ENCODE data around the gene PRIM2. TPM values are rescaled to one million over a fixed set of nuclear protein-coding genes. Genes with fewer than 3 reads are reported as not detected.
"Not testable (repeated sequence)": the region's sequence is repeated elsewhere in the genome, so short reads cannot be mapped to it uniquely, and the experiment has no call there.

PRIM2 gene
- total RNA-seq, 2 experiments from 2014 or later: 47.2 to 48.7 TPM

GRCh38 chr6:57551961-57552360, 234.5 kb downstream of the PRIM2 start:
- H3K9me3 Mint-ChIP-seq; POLR2A ChIA-PET; H3K27me3 Mint-ChIP-seq; H3K36me3 Mint-ChIP-seq; DNase-seq; CTCF ChIA-PET; H3K4me3 Mint-ChIP-seq; H3K4me1 Mint-ChIP-seq (ENCODE audit: low read depth); H3K27ac Mint-ChIP-seq; intact Hi-C loops (cut with micrococcal nuclease): not testable (repeated sequence)

GRCh38 chr6:57557855-57558254, 240.4 kb downstream of the PRIM2 start:
- H3K4me1 Mint-ChIP-seq (ENCODE audit: low read depth); intact Hi-C loops (cut with micrococcal nuclease); H3K27ac Mint-ChIP-seq; H3K27me3 Mint-ChIP-seq; CTCF ChIA-PET; H3K9me3 Mint-ChIP-seq; DNase-seq; POLR2A ChIA-PET; H3K36me3 Mint-ChIP-seq; H3K4me3 Mint-ChIP-seq: not testable (repeated sequence)

GRCh38 chr6:57559170-57559569, 241.7 kb downstream of the PRIM2 start:
- H3K36me3 Mint-ChIP-seq; H3K4me1 Mint-ChIP-seq (ENCODE audit: low read depth); H3K9me3 Mint-ChIP-seq; H3K27ac Mint-ChIP-seq; POLR2A ChIA-PET; CTCF ChIA-PET; DNase-seq; H3K27me3 Mint-ChIP-seq; H3K4me3 Mint-ChIP-seq; intact Hi-C loops (cut with micrococcal nuclease): not testable (repeated sequence)

- CTCF ChIA-PET; POLR2A ChIA-PET; intact Hi-C loops (cut with micrococcal nuclease); DNase-seq; H3K4me3 Mint-ChIP-seq; H3K4me1 Mint-ChIP-seq (ENCODE audit: low read depth); H3K36me3 Mint-ChIP-seq; H3K9me3 Mint-ChIP-seq; H3K27ac Mint-ChIP-seq; H3K27me3 Mint-ChIP-seq: not testable (repeated sequence)
These were observed 244.8 kb downstream of the PRIM2 start for GRCh38 chr6:57562233-57562632.

GRCh38 chr6:57572119-57572518, 254.7 kb downstream of the PRIM2 start:
- CTCF ChIA-PET; DNase-seq; H3K4me3 Mint-ChIP-seq; POLR2A ChIA-PET; H3K9me3 Mint-ChIP-seq; H3K27ac Mint-ChIP-seq; intact Hi-C loops (cut with micrococcal nuclease); H3K27me3 Mint-ChIP-seq; H3K4me1 Mint-ChIP-seq (ENCODE audit: low read depth); H3K36me3 Mint-ChIP-seq: not testable (repeated sequence)

- intact Hi-C loops (cut with micrococcal nuclease); H3K36me3 Mint-ChIP-seq: not testable (repeated sequence)
These were observed 255.4 kb downstream of the PRIM2 start for GRCh38 chr6:57572844-57573243.

GRCh38 chr6:57577023-57577422, 259.6 kb downstream of the PRIM2 start:
- H3K9me3 Mint-ChIP-seq; POLR2A ChIA-PET; CTCF ChIA-PET; H3K27me3 Mint-ChIP-seq; H3K4me1 Mint-ChIP-seq (ENCODE audit: low read depth); intact Hi-C loops (cut with micrococcal nuclease); H3K27ac Mint-ChIP-seq; DNase-seq; H3K4me3 Mint-ChIP-seq; H3K36me3 Mint-ChIP-seq: not testable (repeated sequence)

More at GRCh38 chr6:57572844-57573243, 255.4 kb downstream of the PRIM2 start:
- H3K27me3 Mint-ChIP-seq; POLR2A ChIA-PET; H3K27ac Mint-ChIP-seq; H3K9me3 Mint-ChIP-seq; H3K4me3 Mint-ChIP-seq; CTCF ChIA-PET; DNase-seq; H3K4me1 Mint-ChIP-seq (ENCODE audit: low read depth): not testable (repeated sequence)

GRCh38 chr6:57579489-57579888, 262.1 kb downstream of the PRIM2 start:
- DNase-seq, POLR2A ChIA-PET: not testable (repeated sequence)

GRCh38 chr6:57581586-57581985, 264.2 kb downstream of the PRIM2 start:
- intact Hi-C loops (cut with micrococcal nuclease); H3K36me3 Mint-ChIP-seq; H3K27me3 Mint-ChIP-seq; H3K4me1 Mint-ChIP-seq (ENCODE audit: low read depth); H3K9me3 Mint-ChIP-seq; H3K4me3 Mint-ChIP-seq; POLR2A ChIA-PET; CTCF ChIA-PET; DNase-seq; H3K27ac Mint-ChIP-seq: not testable (repeated sequence)

More at GRCh38 chr6:57579489-57579888, 262.1 kb downstream of the PRIM2 start:
- H3K4me3 Mint-ChIP-seq; H3K36me3 Mint-ChIP-seq; H3K27ac Mint-ChIP-seq; intact Hi-C loops (cut with micrococcal nuclease); H3K9me3 Mint-ChIP-seq; CTCF ChIA-PET; H3K27me3 Mint-ChIP-seq; H3K4me1 Mint-ChIP-seq (ENCODE audit: low read depth): not testable (repeated sequence)

- H3K27me3 Mint-ChIP-seq; H3K27ac Mint-ChIP-seq; H3K4me1 Mint-ChIP-seq (ENCODE audit: low read depth); DNase-seq; POLR2A ChIA-PET; CTCF ChIA-PET; H3K4me3 Mint-ChIP-seq; H3K9me3 Mint-ChIP-seq; intact Hi-C loops (cut with micrococcal nuclease): not testable (repeated sequence)
- H3K36me3 Mint-ChIP-seq: peaks cover 15% of the 10 kb centered on the region
These were observed 283.7 kb downstream of the PRIM2 start for GRCh38 chr6:57601105-57601504.

- POLR2A ChIA-PET; H3K27ac Mint-ChIP-seq; H3K4me1 Mint-ChIP-seq (ENCODE audit: low read depth); CTCF ChIA-PET; DNase-seq; H3K4me3 Mint-ChIP-seq; H3K27me3 Mint-ChIP-seq; H3K9me3 Mint-ChIP-seq; intact Hi-C loops (cut with micrococcal nuclease): not testable (repeated sequence)
- peaks cover 33% of the 10 kb centered on the region for H3K36me3 Mint-ChIP-seq
These were observed 287.9 kb downstream of the PRIM2 start for GRCh38 chr6:57605303-57605702.

- peaks cover 31% of the 10 kb centered on the region for H3K36me3 Mint-ChIP-seq
- H3K4me3 Mint-ChIP-seq; intact Hi-C loops (cut with micrococcal nuclease); CTCF ChIA-PET; POLR2A ChIA-PET; H3K27ac Mint-ChIP-seq; H3K27me3 Mint-ChIP-seq; H3K4me1 Mint-ChIP-seq (ENCODE audit: low read depth); DNase-seq; H3K9me3 Mint-ChIP-seq: not testable (repeated sequence)
These were observed 288.9 kb downstream of the PRIM2 start for GRCh38 chr6:57606331-57606730.

- H3K4me1 Mint-ChIP-seq (ENCODE audit: low read depth); intact Hi-C loops (cut with micrococcal nuclease); H3K27me3 Mint-ChIP-seq; H3K9me3 Mint-ChIP-seq; CTCF ChIA-PET; POLR2A ChIA-PET; H3K4me3 Mint-ChIP-seq; H3K27ac Mint-ChIP-seq; DNase-seq: not testable (repeated sequence)
- H3K36me3 Mint-ChIP-seq: peaks cover 20% of the 10 kb centered on the region
These were observed 293.2 kb downstream of the PRIM2 start for GRCh38 chr6:57610612-57611011.

GRCh38 chr6:57618959-57619358, 301.5 kb downstream of the PRIM2 start:
- H3K27ac Mint-ChIP-seq; H3K27me3 Mint-ChIP-seq; intact Hi-C loops (cut with micrococcal nuclease); H3K4me1 Mint-ChIP-seq (ENCODE audit: low read depth); POLR2A ChIA-PET; CTCF ChIA-PET; H3K9me3 Mint-ChIP-seq; H3K4me3 Mint-ChIP-seq; DNase-seq: not testable (repeated sequence)
- H3K36me3 Mint-ChIP-seq: peaks cover 14% of the 10 kb centered on the region

All from activated CD4-positive, alpha-beta memory T cell treated with anti-CD3 and anti-CD28 coated beads for 36 hours (primary cell).